K562 (cell line): ENCODE data around the gene BCAS1. TPM values are rescaled to one million over a fixed set of nuclear protein-coding genes. Genes with fewer than 3 reads are reported as not detected.

ENCODE experiments used
- CAMTA2 ChIP-seq: fragments of 250-450 bp; sonication (Bioruptor Pico); conservative IDR thresholded peaks from 2 replicates; pipeline ENCODE4 v1.5.1; 2022
- CBFA2T2 ChIP-seq: fragments of 450-650 bp; conservative IDR thresholded peaks from 2 replicates; pipeline ENCODE4 v1.6.1; 2017; ENCODE audit warnings: mild to moderate bottlenecking
- GMEB1 ChIP-seq: fragments of 250-450 bp; sonication (Bioruptor Pico); IDR thresholded peaks from 2 replicates; pipeline ENCODE4 v1.4.0; 2020; ENCODE audit warnings: mild to moderate bottlenecking
- HLTF ChIP-seq: fragments of 450-650 bp; IDR thresholded peaks from 2 replicates; pipeline ENCODE4 v1.6.1; 2016
- JUNB ChIP-seq: fragments of 450-650 bp; formaldehyde crosslinking; conservative IDR thresholded peaks from 2 replicates; pipeline ENCODE4 v1.4.0; 2020; ENCODE audit warnings: mild to moderate bottlenecking
- NBN ChIP-seq: fragments of 450-650 bp; IDR thresholded peaks from 2 replicates; pipeline ENCODE4 v1.6.1; 2016; ENCODE audit warnings: low read depth, mild to moderate bottlenecking
- NR2C2 ChIP-seq, 2 experiments: fragments of 200-800 bp in 1 of 2; sonication (Bioruptor generic) in 1 of 2; sonication (generic) in 1 of 2; formaldehyde crosslinking in 1 of 2; IDR thresholded peaks; 2 replicates each; pipeline versions ENCODE4 v1.6.1 to v1.8.0; 2016 to 2022; ENCODE audit warnings: mild to moderate bottlenecking in 1 of 2, missing compliant biosample characterization in 1 of 2, missing genetic modification characterization in 1 of 2, missing genetic modification reagents in 1 of 2
- XRCC5 ChIP-seq: fragments of 200-400 bp; formaldehyde crosslinking; IDR thresholded peaks from 2 replicates; pipeline ENCODE4 v1.6.1; 2017; ENCODE audit warnings: low read depth, mild to moderate bottlenecking, low read length
- ZBTB11 ChIP-seq, 3 experiments: fragments of 200-800 bp in 1 of 3; fragments of 250-450 bp in 1 of 3; fragments of 450-650 bp in 1 of 3; sonication (Bioruptor Pico) in 1 of 3; sonication (Bioruptor generic) in 1 of 3; formaldehyde crosslinking in 1 of 3; IDR thresholded peaks; 2 replicates each; pipeline versions ENCODE4 v1.6.1 to v1.8.0; 2016 to 2022; ENCODE audit warnings: mild to moderate bottlenecking in 2 of 3, missing genetic modification characterization in 2 of 3, missing compliant biosample characterization in 1 of 3, moderate library complexity in 1 of 3
- ZBTB8A ChIP-seq: fragments of 450-650 bp; IDR thresholded peaks from 2 replicates; pipeline ENCODE4 v1.6.1; 2018; ENCODE audit warnings: mild to moderate bottlenecking, moderate library complexity; ENCODE audit not compliant: partially characterized antibody
- ZNF780A ChIP-seq: fragments of 250-450 bp; sonication (Bioruptor Pico); IDR thresholded peaks from 2 replicates; pipeline ENCODE4 v1.5.0; 2021; ENCODE audit warnings: mild to moderate bottlenecking
- ZSCAN32 ChIP-seq: fragments of 450-650 bp; formaldehyde crosslinking; IDR thresholded peaks from 2 replicates; pipeline ENCODE4 v1.4.0; 2020; ENCODE audit warnings: mild to moderate bottlenecking, moderate library complexity
- polyA plus RNA-seq, 8 experiments: library from polyadenylated mRNA; depleted of rRNA in 4 of 8; stranded (reverse) in 5 of 8; unstranded in 3 of 8; fragments of >200 nt; fragmentation: Nextera tagmentation in 2 of 8; fragmentation: Illumina TruSeq in 1 of 8; extraction: Ambion mirVana in 2 of 8; extraction: Trizol in 1 of 8; gene quantifications; 2 replicates each; pipeline versions ENCODE4 v1.2.1 to v1.2.3, GENCODE V29; 2011 to 2014; ENCODE audit warnings: inconsistent platforms in 1 of 8, missing spikeins in 1 of 8
- total RNA-seq, 7 experiments: library from RNA; depleted of rRNA in 6 of 7; stranded (reverse); fragments of >200 nt in 6 of 7; fragmentation: Illumina TruSeq in 2 of 7; extraction: Trizol in 2 of 7; gene quantifications; 2 replicates each; pipeline versions ENCODE4 v1.2.1 to v1.2.3, GENCODE V29; 2011 to 2021; ENCODE audit warnings: low replicate concordance in 1 of 7
- TF ChIP-seq, protein P1 (sequence below): IDR thresholded peaks from 2 replicates; pipeline ENCODE4 v1.6.1; 2012; ENCODE audit warnings: low read depth, low read length, improper control_type of control experiment, borderline replicate concordance
- TF ChIP-seq, protein P2 (sequence below): fragments of 450-650 bp; IDR thresholded peaks from 2 replicates; pipeline ENCODE4 v1.6.1; 2018; ENCODE audit warnings: mild to moderate bottlenecking, low read depth; ENCODE audit not compliant: partially characterized antibody
- TF ChIP-seq, protein P3 (sequence below), 2 experiments: fragments of 450-650 bp; IDR thresholded peaks; 2 replicates each; pipeline ENCODE4 v1.6.1; 2018; ENCODE audit warnings: mild to moderate bottlenecking in 2 of 2, low read depth in 1 of 2; ENCODE audit not compliant: partially characterized antibody in 2 of 2

Gene BCAS1
- total and polyA plus RNA-seq, 9 of the 15 experiments (the other 6 are each of a cell fraction or from before 2014, with no cell fraction given) = 0.18 to 2.3 (median 0.93) TPM

- TF ChIP-seq, protein P1, sequence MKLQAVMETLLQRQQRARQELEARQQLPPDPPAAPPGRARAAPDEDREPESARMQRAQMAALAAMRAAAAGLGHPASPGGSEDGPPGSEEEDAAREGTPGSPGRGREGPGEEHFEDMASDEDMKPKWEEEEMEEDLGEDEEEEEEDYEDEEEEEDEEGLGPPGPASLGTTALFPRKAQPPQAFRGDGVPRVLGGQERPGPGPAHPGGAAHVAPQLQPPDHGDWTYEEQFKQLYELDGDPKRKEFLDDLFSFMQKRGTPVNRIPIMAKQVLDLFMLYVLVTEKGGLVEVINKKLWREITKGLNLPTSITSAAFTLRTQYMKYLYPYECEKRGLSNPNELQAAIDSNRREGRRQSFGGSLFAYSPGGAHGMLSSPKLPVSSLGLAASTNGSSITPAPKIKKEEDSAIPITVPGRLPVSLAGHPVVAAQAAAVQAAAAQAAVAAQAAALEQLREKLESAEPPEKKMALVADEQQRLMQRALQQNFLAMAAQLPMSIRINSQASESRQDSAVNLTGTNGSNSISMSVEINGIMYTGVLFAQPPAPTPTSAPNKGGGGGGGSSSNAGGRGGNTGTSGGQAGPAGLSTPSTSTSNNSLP = no peak
- no peak for TF ChIP-seq CAMTA2 (CRISPR knock-in tag)
- TF ChIP-seq ZNF780A (CRISPR knock-in tag) = no peak
- no peak for TF ChIP-seq HLTF
- TF ChIP-seq, protein P2, sequence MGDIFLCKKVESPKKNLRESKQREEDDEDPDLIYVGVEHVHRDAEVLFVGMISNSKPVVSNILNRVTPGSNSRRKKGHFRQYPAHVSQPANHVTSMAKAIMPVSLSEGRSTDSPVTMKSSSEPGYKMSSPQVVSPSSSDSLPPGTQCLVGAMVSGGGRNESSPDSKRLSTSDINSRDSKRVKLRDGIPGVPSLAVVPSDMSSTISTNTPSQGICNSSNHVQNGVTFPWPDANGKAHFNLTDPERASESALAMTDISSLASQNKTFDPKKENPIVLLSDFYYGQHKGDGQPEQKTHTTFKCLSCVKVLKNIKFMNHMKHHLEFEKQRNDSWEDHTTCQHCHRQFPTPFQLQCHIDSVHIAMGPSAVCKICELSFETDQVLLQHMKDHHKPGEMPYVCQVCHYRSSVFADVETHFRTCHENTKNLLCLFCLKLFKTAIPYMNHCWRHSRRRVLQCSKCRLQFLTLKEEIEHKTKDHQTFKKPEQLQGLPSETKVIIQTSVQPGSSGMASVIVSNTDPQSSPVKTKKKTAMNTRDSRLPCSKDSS = no peak
- TF ChIP-seq, protein P3, sequence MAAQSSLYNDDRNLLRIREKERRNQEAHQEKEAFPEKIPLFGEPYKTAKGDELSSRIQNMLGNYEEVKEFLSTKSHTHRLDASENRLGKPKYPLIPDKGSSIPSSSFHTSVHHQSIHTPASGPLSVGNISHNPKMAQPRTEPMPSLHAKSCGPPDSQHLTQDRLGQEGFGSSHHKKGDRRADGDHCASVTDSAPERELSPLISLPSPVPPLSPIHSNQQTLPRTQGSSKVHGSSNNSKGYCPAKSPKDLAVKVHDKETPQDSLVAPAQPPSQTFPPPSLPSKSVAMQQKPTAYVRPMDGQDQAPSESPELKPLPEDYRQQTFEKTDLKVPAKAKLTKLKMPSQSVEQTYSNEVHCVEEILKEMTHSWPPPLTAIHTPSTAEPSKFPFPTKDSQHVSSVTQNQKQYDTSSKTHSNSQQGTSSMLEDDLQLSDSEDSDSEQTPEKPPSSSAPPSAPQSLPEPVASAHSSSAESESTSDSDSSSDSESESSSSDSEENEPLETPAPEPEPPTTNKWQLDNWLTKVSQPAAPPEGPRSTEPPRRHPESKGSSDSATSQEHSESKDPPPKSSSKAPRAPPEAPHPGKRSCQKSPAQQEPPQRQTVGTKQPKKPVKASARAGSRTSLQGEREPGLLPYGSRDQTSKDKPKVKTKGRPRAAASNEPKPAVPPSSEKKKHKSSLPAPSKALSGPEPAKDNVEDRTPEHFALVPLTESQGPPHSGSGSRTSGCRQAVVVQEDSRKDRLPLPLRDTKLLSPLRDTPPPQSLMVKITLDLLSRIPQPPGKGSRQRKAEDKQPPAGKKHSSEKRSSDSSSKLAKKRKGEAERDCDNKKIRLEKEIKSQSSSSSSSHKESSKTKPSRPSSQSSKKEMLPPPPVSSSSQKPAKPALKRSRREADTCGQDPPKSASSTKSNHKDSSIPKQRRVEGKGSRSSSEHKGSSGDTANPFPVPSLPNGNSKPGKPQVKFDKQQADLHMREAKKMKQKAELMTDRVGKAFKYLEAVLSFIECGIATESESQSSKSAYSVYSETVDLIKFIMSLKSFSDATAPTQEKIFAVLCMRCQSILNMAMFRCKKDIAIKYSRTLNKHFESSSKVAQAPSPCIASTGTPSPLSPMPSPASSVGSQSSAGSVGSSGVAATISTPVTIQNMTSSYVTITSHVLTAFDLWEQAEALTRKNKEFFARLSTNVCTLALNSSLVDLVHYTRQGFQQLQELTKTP (IDR thresholded peaks at IDR 0.05; ENCODE audit: low read depth in 1 of 2, partially characterized antibody in 2 of 2) = no peak
- TF ChIP-seq GMEB1 (CRISPR knock-in tag) = no peak
- TF ChIP-seq ZSCAN32 (CRISPR knock-in tag) = no peak
- no peak for TF ChIP-seq XRCC5
- TF ChIP-seq CBFA2T2 = peak; percentile 93
- peak; percentile 44; the same call in 1 of the 2 replicates for TF ChIP-seq NBN
- TF ChIP-seq ZBTB8A = no peak
- peak in 1 of 3 experiments; percentile 86; a peak in 2 of 6 replicates for TF ChIP-seq ZBTB11 (CRISPR knock-in tag; IDR thresholded peaks at IDR 0.05)
- no peak for TF ChIP-seq NR2C2 (CRISPR knock-in tag; IDR thresholded peaks at IDR 0.05)
- no peak for TF ChIP-seq NR2C2 (tag; IDR thresholded peaks at IDR 0.05)
- no peak for TF ChIP-seq JUNB (CRISPR knock-in tag)
Observed at GRCh38 chr20:54065601-54066038, 4.8 kb downstream of the BCAS1 start (continued).
